NT2/D1 (cell line): ENCODE measurements around the gene HSPG2.
"Not testable (repeated sequence)": the region's sequence is repeated elsewhere in the genome, so short reads cannot be mapped to it uniquely, and the experiment has no call there.

Experiments used
- DNase-seq: peaks from one replicate; pipeline ENCODE4 v3.0.0-alpha.2; 2011; ENCODE audit warnings: low read depth, low spot score
- H3K27me3 ChIP-seq: 2 replicates; pipeline ENCODE4 v1.6.0; 2011; ENCODE audit warnings: mild to moderate bottlenecking; ENCODE audit not compliant: insufficient read length, insufficient read depth
- H3K36me3 ChIP-seq: 2 replicates; pipeline ENCODE4 v1.6.1; 2011; ENCODE audit warnings: mild to moderate bottlenecking, low read length, mixed read lengths; ENCODE audit not compliant: insufficient read depth, insufficient read length
- H3K4me1 ChIP-seq: 2 replicates; pipeline ENCODE4 v1.5.1; 2011; ENCODE audit not compliant: insufficient read depth, insufficient read length
- H3K4me3 ChIP-seq: 2 replicates; pipeline ENCODE4 v1.5.1; 2011; ENCODE audit warnings: low read depth; ENCODE audit not compliant: insufficient read length
- H3K9ac ChIP-seq: 2 replicates; pipeline ENCODE4 v1.6.0; 2011; ENCODE audit warnings: low read depth; ENCODE audit not compliant: insufficient read length
- H3K9me3 ChIP-seq: 2 replicates; pipeline ENCODE4 v1.5.1; 2011; ENCODE audit warnings: mild to moderate bottlenecking, low read length; ENCODE audit not compliant: insufficient read depth
- SUZ12 ChIP-seq: IDR thresholded peaks from 2 replicates; pipeline ENCODE4 v1.6.1; 2011; ENCODE audit not compliant: insufficient read length, insufficient read depth; ENCODE audit errors: extremely low read depth
- YY1 ChIP-seq: IDR thresholded peaks from 2 replicates; pipeline ENCODE4 v1.6.1; 2011; ENCODE audit not compliant: insufficient read length, insufficient read depth
- ZNF274 ChIP-seq: IDR thresholded peaks from 2 replicates; pipeline ENCODE4 v1.6.1; 2011; ENCODE audit warnings: mild to moderate bottlenecking, low read depth, low read length

The HSPG2 gene

GRCh38 chr1:21926065-21926464 is 11.0 kb downstream of the HSPG2 start:
- TF ChIP-seq YY1 (no peak), SUZ12 (no peak), ZNF274 (no peak)
- peaks cover 4% of the 10 kb centered on the region; the same call in 1 of the 2 replicates for H3K9me3 ChIP-seq
- no peak overlapping the region for H3K4me3 ChIP-seq
- peaks cover 18% of the 10 kb centered on the region for H3K4me1 ChIP-seq
- no peak for DNase-seq
- H3K27me3 ChIP-seq, result no peaks in the 10 kb centered on the region
- no peak overlapping the region for H3K9ac ChIP-seq
- H3K36me3 ChIP-seq, result peaks cover 57% of the 10 kb centered on the region

DNA sequence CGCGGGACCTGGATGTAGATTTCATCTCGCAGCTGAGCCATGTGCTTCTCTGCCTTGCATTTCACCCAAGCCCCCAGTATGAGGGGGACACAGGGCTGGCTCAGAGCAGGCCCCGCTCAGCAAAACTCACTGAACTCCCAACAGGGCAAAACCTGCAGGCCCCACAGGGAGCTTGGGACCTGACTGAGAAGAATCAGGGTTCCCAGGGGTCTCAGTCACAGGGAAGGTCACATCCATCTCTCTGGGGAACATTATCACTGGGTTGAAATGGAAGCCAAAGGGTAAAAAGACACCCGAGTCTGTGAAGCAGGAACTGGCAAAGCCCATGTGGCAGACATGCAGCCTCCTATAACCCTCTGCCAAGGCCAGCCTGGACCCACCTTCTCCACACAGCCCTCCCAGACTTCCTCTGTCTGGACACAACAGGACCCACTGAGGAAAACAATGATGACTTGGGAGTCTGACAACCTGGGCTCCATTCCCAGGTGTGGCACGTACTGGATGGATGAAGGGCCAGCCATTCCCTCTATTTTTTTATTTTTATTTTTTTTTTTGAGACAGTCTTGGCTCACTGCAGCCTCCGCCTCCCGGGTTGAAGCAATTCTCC is 11.7 kb downstream of the HSPG2 start:
- no peak for TF ChIP-seq SUZ12
- Histone ChIP-seq H3K27me3 (no peaks in the 10 kb centered on the region), H3K9me3 (peaks cover 4% of the 10 kb centered on the region; the same call in 1 of the 2 replicates), H3K4me1 (peaks cover 16% of the 10 kb centered on the region), H3K36me3 (peaks cover 53% of the 10 kb centered on the region), H3K9ac (no peak overlapping the region), H3K4me3 (no peak overlapping the region)
- DNase-seq, result no peak

GRCh38 chr1:21924503-21925005 is 12.6 kb downstream of the HSPG2 start:
- DNase-seq, result no peak
- H3K9ac ChIP-seq, result no peak overlapping the region
- H3K4me3 ChIP-seq, result no peak overlapping the region
- H3K4me1 ChIP-seq, result peaks cover 16% of the 10 kb centered on the region
- peaks cover 4% of the 10 kb centered on the region; the same call in 1 of the 2 replicates for H3K9me3 ChIP-seq
- H3K27me3 ChIP-seq, result no peaks in the 10 kb centered on the region
- TF ChIP-seq YY1 (no peak), ZNF274 (no peak), SUZ12 (no peak)
- H3K36me3 ChIP-seq, result peaks cover 44% of the 10 kb centered on the region

- Histone ChIP-seq H3K4me1 (peaks cover 15% of the 10 kb centered on the region), H3K9me3 (no peaks in the 10 kb centered on the region), H3K36me3 (peaks cover 34% of the 10 kb centered on the region), H3K4me3 (no peak overlapping the region), H3K9ac (no peak overlapping the region), H3K27me3 (no peaks in the 10 kb centered on the region)
- TF ChIP-seq SUZ12 (no peak), ZNF274 (no peak), YY1 (no peak)
- no peak for DNase-seq
Observed at GRCh38 chr1:21922090-21923013, 14.8 kb downstream of the HSPG2 start.

- no peak for DNase-seq
- H3K4me1 ChIP-seq, result peaks cover 11% of the 10 kb centered on the region
Observed at GRCh38 chr1:21921100-21921875, 15.8 kb downstream of the HSPG2 start.

DNA sequence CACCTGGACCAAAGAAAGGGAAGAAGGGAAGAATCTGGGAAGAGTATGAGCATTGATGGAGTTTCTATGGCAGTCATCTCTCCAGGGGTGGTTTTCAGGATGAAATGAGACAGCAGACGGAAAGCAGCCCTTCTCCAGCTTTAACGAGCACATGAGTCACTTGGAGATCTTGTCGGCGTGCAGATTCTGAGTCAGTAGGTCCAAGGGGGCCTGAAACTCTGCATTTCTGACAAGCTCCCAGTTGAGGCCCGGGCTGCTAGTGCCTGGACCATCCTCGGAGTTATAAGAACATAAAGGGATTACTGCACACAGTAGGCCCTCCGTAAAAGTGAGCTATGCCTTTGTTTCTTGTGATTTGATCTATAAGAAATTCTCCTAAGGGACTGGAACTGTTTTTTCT is 17.6 kb downstream of the HSPG2 start:
- Histone ChIP-seq H3K4me1 (peaks cover 11% of the 10 kb centered on the region), H3K36me3 (peaks cover 22% of the 10 kb centered on the region), H3K9me3 (no peaks in the 10 kb centered on the region), H3K9ac (no peak overlapping the region), H3K27me3 (no peaks in the 10 kb centered on the region), H3K4me3 (no peak overlapping the region)
- TF ChIP-seq YY1 (no peak), SUZ12 (no peak), ZNF274 (no peak)
- no peak for DNase-seq

More at GRCh38 chr1:21921100-21921875, 15.8 kb downstream of the HSPG2 start:
- TF ChIP-seq SUZ12, result no peak
- Histone ChIP-seq H3K9ac (peak overlapping the region; percentile 32), H3K9me3 (no peaks in the 10 kb centered on the region), H3K4me3 (no peak overlapping the region), H3K27me3 (no peaks in the 10 kb centered on the region), H3K36me3 (peaks cover 30% of the 10 kb centered on the region)

DNA sequence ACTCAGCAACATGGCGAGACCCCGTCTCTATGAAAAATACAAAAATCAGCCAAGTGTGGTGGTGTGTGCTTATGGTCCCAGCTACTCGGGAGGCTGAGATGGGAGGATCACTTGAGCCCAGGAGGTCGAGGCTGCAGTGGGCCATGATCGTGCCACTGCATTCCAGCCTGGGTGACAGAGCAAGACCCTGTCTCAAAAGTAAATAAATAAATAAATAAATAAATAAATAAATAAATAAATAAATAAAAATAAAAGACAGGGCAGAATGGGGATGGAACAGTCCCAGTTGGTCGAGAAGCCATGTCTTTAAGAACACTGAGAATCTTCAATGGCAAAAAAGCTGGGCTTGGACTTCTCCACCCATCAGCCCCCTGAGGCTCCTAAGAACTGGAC is 19.9 kb downstream of the HSPG2 start:
- H3K4me1 ChIP-seq, H3K4me3 ChIP-seq: not testable (repeated sequence)

More for the DNA sequence above, 19.9 kb downstream of the HSPG2 start:
- H3K36me3 ChIP-seq, result peaks cover 16% of the 10 kb centered on the region
- not testable (repeated sequence) for H3K27me3 ChIP-seq, H3K9me3 ChIP-seq, DNase-seq, H3K9ac ChIP-seq
